H9 (cell line): ENCODE measurements around the gene MEIS2. TPM values are rescaled to one million over a fixed set of nuclear protein-coding genes. Genes with fewer than 3 reads are reported as not detected.

Source experiments
- DNase-seq: peaks from one replicate; pipeline ENCODE4 v3.0.0-alpha.2; 2017
- H2AFZ ChIP-seq: one replicate; pipeline ENCODE4 v1.6.1; 2013; ENCODE audit warnings: mild to moderate bottlenecking, low read length, control low read depth, moderate library complexity
- H2AK5ac ChIP-seq: 2 replicates; pipeline ENCODE4 v1.6.1; 2013; ENCODE audit warnings: low read length, control low read depth, mixed read lengths; ENCODE audit not compliant: insufficient read length
- H2BK120ac ChIP-seq: one replicate; pipeline ENCODE4 v1.6.1; 2013; ENCODE audit warnings: low read depth, mild to moderate bottlenecking, low read length, control low read depth, inconsistent platforms; ENCODE audit not compliant: poor library complexity, severe bottlenecking
- H2BK12ac ChIP-seq: 2 replicates; pipeline ENCODE4 v1.6.1; 2013; ENCODE audit warnings: low read length, control low read depth, mixed read lengths, low read depth; ENCODE audit not compliant: insufficient read length
- H2BK15ac ChIP-seq: 2 replicates; pipeline ENCODE4 v1.6.1; 2013; ENCODE audit warnings: low read depth, low read length, control low read depth
- H2BK20ac ChIP-seq: one replicate; pipeline ENCODE4 v1.6.1; 2013; ENCODE audit warnings: low read depth, mild to moderate bottlenecking, low read length, control low read depth, inconsistent platforms; ENCODE audit not compliant: poor library complexity, severe bottlenecking
- H2BK5ac ChIP-seq: 2 replicates; pipeline ENCODE4 v1.6.1; 2013; ENCODE audit warnings: low read length, control low read depth, mixed read lengths; ENCODE audit not compliant: insufficient read length
- H3K14ac ChIP-seq: 2 replicates; pipeline ENCODE4 v1.6.1; 2013; ENCODE audit warnings: low read length, control low read depth; ENCODE audit not compliant: insufficient read depth
- H3K18ac ChIP-seq: 2 replicates; pipeline ENCODE4 v1.6.1; 2013; ENCODE audit warnings: low read depth, mild to moderate bottlenecking, mixed read lengths, low read length, control low read depth; ENCODE audit not compliant: insufficient read length
- H3K23ac ChIP-seq: 2 replicates; pipeline ENCODE4 v1.6.1; 2013; ENCODE audit warnings: low read length, control low read depth, mixed read lengths, low read depth; ENCODE audit not compliant: insufficient read length
- H3K23me2 ChIP-seq: 2 replicates; pipeline ENCODE4 v1.6.1; 2013; ENCODE audit warnings: low read depth, mild to moderate bottlenecking, mixed read lengths, low read length, control low read depth; ENCODE audit not compliant: insufficient read length, poor library complexity, severe bottlenecking
- H3K27ac ChIP-seq: 2 replicates; pipeline ENCODE4 v1.5.1; 2013; ENCODE audit warnings: low read length, control low read depth, mixed read lengths, low read depth; ENCODE audit not compliant: insufficient read length
- H3K27me3 ChIP-seq: 2 replicates; pipeline ENCODE4 v1.6.1; 2013; ENCODE audit warnings: low read length, control low read depth, inconsistent platforms; ENCODE audit not compliant: insufficient read depth
- H3K4ac ChIP-seq: 2 replicates; pipeline ENCODE4 v1.6.1; 2013; ENCODE audit warnings: low read depth, mild to moderate bottlenecking, control low read depth, inconsistent platforms, low read length, moderate library complexity
- H3K4me1 ChIP-seq: 2 replicates; pipeline ENCODE4 v1.6.1; 2013; ENCODE audit warnings: low read length, control low read depth, inconsistent platforms; ENCODE audit not compliant: insufficient read depth
- H3K4me2 ChIP-seq: 2 replicates; pipeline ENCODE4 v1.6.1; 2013; ENCODE audit warnings: low read length, control low read depth, mixed read lengths; ENCODE audit not compliant: insufficient read length, insufficient read depth
- H3K56ac ChIP-seq: 2 replicates; pipeline ENCODE4 v1.6.1; 2013; ENCODE audit warnings: low read depth, mild to moderate bottlenecking, mixed read lengths, low read length, control low read depth; ENCODE audit not compliant: insufficient read length
- H3K79me1 ChIP-seq: 2 replicates; pipeline ENCODE4 v1.6.1; 2013; ENCODE audit warnings: low read depth, mild to moderate bottlenecking, moderate library complexity, low read length, control low read depth, inconsistent platforms; ENCODE audit not compliant: insufficient read depth, poor library complexity, severe bottlenecking
- H3K79me2 ChIP-seq: 2 replicates; pipeline ENCODE4 v1.6.1; 2013; ENCODE audit warnings: low read length, control low read depth, inconsistent platforms; ENCODE audit not compliant: insufficient read depth
- H3K9ac ChIP-seq: 2 replicates; pipeline ENCODE4 v1.6.1; 2013; ENCODE audit warnings: low read length, control low read depth, mixed read lengths; ENCODE audit not compliant: insufficient read length; ENCODE audit errors: extremely low read depth
- H3K9me3 ChIP-seq: one replicate; pipeline ENCODE4 v1.6.1; 2013; ENCODE audit warnings: low read depth, low read length, inconsistent platforms; ENCODE audit not compliant: control insufficient read depth
- H3T11ph ChIP-seq: one replicate; pipeline ENCODE4 v1.6.1; 2013; ENCODE audit warnings: mild to moderate bottlenecking, low read length, control low read depth, inconsistent platforms
- H4K20me1 ChIP-seq: one replicate; pipeline ENCODE4 v1.6.1; 2013; ENCODE audit not compliant: control insufficient read depth, insufficient read length, insufficient read depth
- H4K5ac ChIP-seq: 2 replicates; pipeline ENCODE4 v1.6.1; 2013; ENCODE audit warnings: low read depth, mild to moderate bottlenecking, mixed read lengths, low read length, control low read depth; ENCODE audit not compliant: insufficient read length
- H4K8ac ChIP-seq: replicated peaks from 2 replicates; pipeline ENCODE4 v1.6.1; 2013; ENCODE audit warnings: low read length, control low read depth, mixed read lengths, low read depth; ENCODE audit not compliant: insufficient read length
- H4K91ac ChIP-seq: 2 replicates; pipeline ENCODE4 v1.6.1; 2013; ENCODE audit warnings: low read depth, mild to moderate bottlenecking, moderate library complexity, mixed read lengths, low read length, control low read depth; ENCODE audit not compliant: insufficient read length
- H3K27ac Mint-ChIP-seq, 3 experiments: 2 replicates in 2 of 3; 3 replicates in 1 of 3; pipeline ENCODE4 v1.8.0; 2020 to 2021; ENCODE audit warnings: mixed read lengths in 3 of 3, mild to moderate bottlenecking in 1 of 3, moderate library complexity in 1 of 3
- H3K27me3 Mint-ChIP-seq: 2 replicates; pipeline ENCODE4 v1.8.0; 2021; ENCODE audit warnings: low read depth, mild to moderate bottlenecking, moderate library complexity, mixed read lengths
- H3K36me3 Mint-ChIP-seq, 3 experiments: 2 replicates in 2 of 3; 3 replicates in 1 of 3; pipeline ENCODE4 v1.8.0; 2020 to 2021; ENCODE audit warnings: low read depth in 3 of 3, mixed read lengths in 3 of 3; ENCODE audit not compliant: insufficient read depth in 1 of 3
- H3K4me1 Mint-ChIP-seq, 2 experiments: 2 replicates each; pipeline ENCODE4 v1.8.0; 2020; ENCODE audit warnings: mixed read lengths in 2 of 2
- H3K4me3 Mint-ChIP-seq, 2 experiments: 2 replicates in 1 of 2; 3 replicates in 1 of 2; pipeline ENCODE4 v1.8.0; 2020 to 2021; ENCODE audit warnings: mild to moderate bottlenecking in 2 of 2, mixed read lengths in 2 of 2, moderate library complexity in 1 of 2
- H3K9me3 Mint-ChIP-seq, 2 experiments: 2 replicates in 1 of 2; 3 replicates in 1 of 2; pipeline ENCODE4 v1.8.0; 2020; ENCODE audit warnings: mild to moderate bottlenecking in 2 of 2, mixed read lengths in 2 of 2, moderate library complexity in 1 of 2
- CTCF ChIP-seq: fragments of 200-600 bp; sonication (generic); conservative IDR thresholded peaks from 3 replicates; pipeline ENCODE4 v1.8.0; 2021; ENCODE audit warnings: antibody characterized with exemption, mild to moderate bottlenecking
- WGBS: extraction: QIAGEN DNeasy Blood & Tissue Kit; methylation state at CpG from one replicate; pipeline ENCODE4 v1.1.7; 2013; ENCODE audit warnings: missing lambda C conversion rate, low lambda C conversion rate, mixed read lengths; ENCODE audit not compliant: insufficient read length; ENCODE audit errors: extremely low coverage; 5-methylcytosine and 5-hydroxymethylcytosine counted together
- total RNA-seq: library from RNA; stranded (reverse); gene quantifications from 2 replicates; pipeline ENCODE4 v1.2.1, GENCODE V29; 2021

MEIS2 gene
- total RNA-seq, 1 experiment from 2014 or later, result 0.35 TPM

DNA sequence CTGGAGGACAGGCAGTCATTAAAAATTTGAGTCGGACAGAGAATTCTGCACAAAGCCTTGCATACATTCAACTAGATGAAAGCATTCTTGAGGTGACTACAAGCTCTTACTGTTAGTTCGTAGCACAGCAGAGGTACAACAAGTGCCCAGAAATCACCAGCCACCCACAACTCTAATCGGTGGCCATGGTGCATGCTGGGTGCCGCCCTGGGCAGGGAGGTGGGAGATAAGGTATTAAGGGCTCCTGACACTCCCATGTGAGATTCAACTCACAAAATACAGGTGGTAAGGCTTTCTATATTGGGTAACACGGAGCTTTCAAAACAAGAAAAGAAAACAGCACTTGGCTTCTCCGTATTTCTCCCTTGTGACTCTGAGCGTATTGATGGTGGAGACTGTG lies 66.0 kb downstream of the MEIS2 start:
- Histone ChIP-seq H2BK15ac (no peak overlapping the region), H3T11ph (no peak overlapping the region), H3K79me2 (no peaks in the 10 kb centered on the region), H4K91ac (no peak overlapping the region), H3K9me3 (no peaks in the 10 kb centered on the region), H3K56ac (no peak overlapping the region), H4K5ac (no peak overlapping the region), H3K27me3 (no peaks in the 10 kb centered on the region), H3K27ac (no peak overlapping the region), H3K9ac (no peak overlapping the region), H3K14ac (no peak overlapping the region), H2BK5ac (no peak overlapping the region), H2AFZ (no peak overlapping the region), H3K23ac (no peak overlapping the region), H3K4me1 (peaks cover 5% of the 10 kb centered on the region; the same call in 1 of the 2 replicates), H2BK120ac (no peak overlapping the region), H3K23me2 (no peaks in the 10 kb centered on the region), H3K79me1 (no peaks in the 10 kb centered on the region), H2BK20ac (no peak overlapping the region), H3K18ac (no peak overlapping the region), H4K20me1 (no peaks in the 10 kb centered on the region), H2BK12ac (no peak overlapping the region), H3K4me2 (no peak overlapping the region), H4K8ac (no peak overlapping the region), H3K4ac (no peak overlapping the region), H2AK5ac (no peak overlapping the region)
- Mint-ChIP-seq H3K27me3 (peaks cover 2% of the 10 kb centered on the region; the same call in 1 of the 2 replicates), H3K4me3 (no peak overlapping the region), H3K4me1 (peaks cover 34 to 59% of the 10 kb centered on the region in 2 experiments), H3K9me3 (no peaks in the 10 kb centered on the region), H3K36me3 (no peaks in the 10 kb centered on the region), H3K27ac (no peak overlapping the region)
- WGBS, result no CpG with 5 or more reads among the region's 7 CpGs
- TF ChIP-seq CTCF, result no peak
- no peak for DNase-seq
